Loucy (cell line): ENCODE measurements around the gene LRRC10B.

Source experiments
- CTCF ChIP-seq: fragments of 200-600 bp; sonication (generic); conservative IDR thresholded peaks from 2 replicates; pipeline ENCODE4 v1.5.1; 2014; ENCODE audit warnings: mild to moderate bottlenecking, antibody characterized with exemption, low read length
- EZH2phosphoT487 ChIP-seq: fragments of 200-600 bp; IDR thresholded peaks from 2 replicates; pipeline ENCODE4 v1.6.1; 2018; ENCODE audit warnings: antibody characterized with exemption, mild to moderate bottlenecking, moderate library complexity, borderline replicate concordance

- no peak for TF ChIP-seq CTCF
- no peak for TF ChIP-seq EZH2phosphoT487
These were observed 11.7 kb upstream of the LRRC10B start for GRCh38 chr11:61496602-61497400.
